Mesothelial cell of epicardium (in vitro differentiated cells): ENCODE data around the gene KCNIP4. TPM values are rescaled to one million over a fixed set of nuclear protein-coding genes. Genes with fewer than 3 reads are reported as not detected.

Experiments used
- DNase-seq, 2 experiments: peaks; one replicate each; pipeline ENCODE4 v3.0.0; 2021; ENCODE audit warnings: low spot score in 2 of 2; ENCODE audit not compliant: unreplicated experiment in 2 of 2
- H3K27ac Mint-ChIP-seq: 2 replicates; pipeline ENCODE4 v1.8.0; 2021; ENCODE audit warnings: mixed read lengths
- H3K27me3 Mint-ChIP-seq: 2 replicates; pipeline ENCODE4 v1.8.0; 2021; ENCODE audit warnings: low read depth, mixed read lengths
- H3K36me3 Mint-ChIP-seq: 2 replicates; pipeline ENCODE4 v1.8.0; 2021; ENCODE audit warnings: mixed read lengths
- H3K4me1 Mint-ChIP-seq: 2 replicates; pipeline ENCODE4 v1.8.0; 2021; ENCODE audit warnings: mixed read lengths
- H3K4me3 Mint-ChIP-seq: 2 replicates; pipeline ENCODE4 v1.8.0; 2021; ENCODE audit warnings: mild to moderate bottlenecking, moderate library complexity, mixed read lengths
- H3K9me3 Mint-ChIP-seq: 2 replicates; pipeline ENCODE4 v1.8.0; 2021; ENCODE audit warnings: mixed read lengths
- CTCF ChIP-seq: fragments of 200-600 bp; sonication (generic); IDR thresholded peaks from one replicate; pipeline ENCODE4 v1.5.0; 2021; ENCODE audit warnings: antibody characterized with exemption; ENCODE audit not compliant: unreplicated experiment
- total RNA-seq: library from RNA; stranded (reverse); gene quantifications from 3 replicates; pipeline ENCODE4 v1.2.1, GENCODE V29; 2021

Gene KCNIP4
- total RNA-seq, 1 donor from 2014 or later, result 3.0 TPM

- peaks cover 5% of the 10 kb centered on the region for H3K4me1 Mint-ChIP-seq
- no peak for TF ChIP-seq CTCF
- no peaks in the 10 kb centered on the region for H3K36me3 Mint-ChIP-seq
- H3K9me3 Mint-ChIP-seq, result peaks cover 28% of the 10 kb centered on the region
- no peak overlapping the region for H3K4me3 Mint-ChIP-seq
- no peaks in the 10 kb centered on the region for H3K27me3 Mint-ChIP-seq
- no peak overlapping the region for H3K27ac Mint-ChIP-seq
- no peak for DNase-seq
Observed at GRCh38 chr4:20778896-20779295, 1169.7 kb downstream of the KCNIP4 start.

- H3K36me3 Mint-ChIP-seq, result no peaks in the 10 kb centered on the region
- H3K4me3 Mint-ChIP-seq, result no peak overlapping the region
- H3K27me3 Mint-ChIP-seq, result peaks cover 17% of the 10 kb centered on the region
- no peak overlapping the region for H3K27ac Mint-ChIP-seq
- peak in 1 of 2 experiments; percentile 44 for DNase-seq
- TF ChIP-seq CTCF, result peak; percentile 65
- peaks cover 12% of the 10 kb centered on the region for H3K4me1 Mint-ChIP-seq
- H3K9me3 Mint-ChIP-seq, result no peaks in the 10 kb centered on the region
Observed at GRCh38 chr4:20773144-20773997, 1175.2 kb downstream of the KCNIP4 start.

GRCh38 chr4:20764366-20764992 is 1184.1 kb downstream of the KCNIP4 start:
- peaks cover 3% of the 10 kb centered on the region for H3K4me1 Mint-ChIP-seq
- TF ChIP-seq CTCF, result no peak
- no peak overlapping the region for H3K4me3 Mint-ChIP-seq
- no peak for DNase-seq
- no peak overlapping the region for H3K27ac Mint-ChIP-seq
- H3K9me3 Mint-ChIP-seq, result no peaks in the 10 kb centered on the region
- H3K36me3 Mint-ChIP-seq, result no peaks in the 10 kb centered on the region
- no peaks in the 10 kb centered on the region for H3K27me3 Mint-ChIP-seq

GRCh38 chr4:20761826-20762225 is 1186.7 kb downstream of the KCNIP4 start:
- Mint-ChIP-seq H3K4me3 (no peak overlapping the region), H3K36me3 (no peaks in the 10 kb centered on the region), H3K9me3 (no peaks in the 10 kb centered on the region), H3K27ac (no peak overlapping the region), H3K27me3 (no peaks in the 10 kb centered on the region), H3K4me1 (no peaks in the 10 kb centered on the region)
- TF ChIP-seq CTCF, result no peak
- DNase-seq, result no peak

- DNase-seq, result no peak
- no peak overlapping the region for H3K4me3 Mint-ChIP-seq
- H3K36me3 Mint-ChIP-seq, result no peaks in the 10 kb centered on the region
- no peaks in the 10 kb centered on the region for H3K9me3 Mint-ChIP-seq
- no peaks in the 10 kb centered on the region for H3K27me3 Mint-ChIP-seq
- H3K27ac Mint-ChIP-seq, result no peak overlapping the region
- no peaks in the 10 kb centered on the region for H3K4me1 Mint-ChIP-seq
- TF ChIP-seq CTCF, result no peak
Observed at GRCh38 chr4:20761382-20761781, 1187.2 kb downstream of the KCNIP4 start.
